ENCODE results near the gene ANO1. TPM values are rescaled to one million over a fixed set of nuclear protein-coding genes. Genes with fewer than 3 reads are reported as not detected.
"Not testable (repeated sequence)": the region's sequence is repeated elsewhere in the genome, so short reads cannot be mapped to it uniquely, and the experiment has no call there.

The ANO1 gene
- total and polyA plus RNA-seq, 2 donors (not counting 1 experiment from before 2014, with no cell fraction given), result not detected

- H3K4me1 ChIP-seq (ENCODE audit: control insufficient read depth in 2 of 2, insufficient read depth in 2 of 2, low read length in 2 of 2), result peaks cover 18 to 25% of the 10 kb centered on the region in 2 donors
- CTCF ChIA-PET, result interaction anchor here (1.2 kb wide), 1 partner anchor 291 kb away, joined by 3 read pairs; no protein-coding TSS in a partner anchor
Measured at GRCh38 chr11:70200212-70200844, 122.2 kb downstream of the ANO1 start.

DNA sequence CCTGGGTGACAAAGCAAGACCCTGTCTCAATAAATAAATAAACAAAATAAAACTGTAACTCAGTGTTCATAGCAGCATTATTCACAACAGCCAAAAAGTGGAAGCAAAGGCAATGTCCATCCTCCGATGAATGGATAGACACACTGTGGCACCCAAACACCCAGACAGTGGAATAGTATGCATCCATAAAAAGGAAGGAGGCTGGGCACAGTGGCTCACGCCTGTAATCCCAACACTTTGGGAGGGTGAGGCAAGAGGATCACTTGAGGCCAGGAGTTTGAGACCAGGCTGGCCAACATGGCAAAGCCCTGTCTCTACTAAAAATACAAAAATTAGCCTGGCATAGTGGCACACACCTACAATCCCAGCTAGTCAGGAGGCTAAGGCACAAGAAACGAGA lies 122.9 kb downstream of the ANO1 start:
- POLR2A ChIA-PET, H3K27ac Mint-ChIP-seq: not testable (repeated sequence)

More at GRCh38 chr11:70200212-70200844, 122.2 kb downstream of the ANO1 start:
- H3K4me3 ChIP-seq (ENCODE audit: control extremely low read depth in 1 of 5, extremely low read depth in 1 of 5, insufficient read depth in 1 of 5, low read depth in 2 of 5, low read length in 4 of 5), result no peak overlapping the region
- H3K27ac ChIP-seq (ENCODE audit: low read length in 2 of 2), result no peak overlapping the region
- no peaks in the 10 kb centered on the region for H3K9me3 Mint-ChIP-seq (ENCODE audit: insufficient read depth)
- no peak for TF ChIP-seq CTCF (IDR thresholded peaks at IDR 0.05)
- no peak for TF ChIP-seq EZH2 (IDR thresholded peaks at IDR 0.05; ENCODE audit: borderline replicate concordance, insufficient read depth, low read depth, low read length, poor library complexity, severe bottlenecking)
- H3K79me2 ChIP-seq (ENCODE audit: control insufficient read depth, insufficient read depth, low read length), result peaks cover 21% of the 10 kb centered on the region
- peaks cover 0 to 10% of the 10 kb centered on the region in 2 experiments for H3K36me3 ChIP-seq (replicated peaks in 1 of 2; ENCODE audit: control extremely low read depth in 1 of 2, control insufficient read depth in 1 of 2, extremely low read depth in 1 of 2, insufficient read depth in 2 of 2, low read length in 1 of 2)
- H3K4me2 ChIP-seq (replicated peaks; ENCODE audit: low read depth, low read length, poor library complexity, severe bottlenecking), result no peak overlapping the region
- POLR2A ChIA-PET, result no interaction called here
- peaks cover 3% of the 10 kb centered on the region for H3K27me3 Mint-ChIP-seq
- DNase-seq (no peak), ATAC-seq (ENCODE audit: low read depth) (no peak)
- H3K9me3 ChIP-seq (ENCODE audit: control extremely low read depth in 1 of 3, control insufficient read depth in 2 of 3, insufficient read depth in 1 of 3, low read length in 2 of 3), result no peaks in the 10 kb centered on the region
- peaks cover 19% of the 10 kb centered on the region for H4K20me1 ChIP-seq (ENCODE audit: control insufficient read depth, insufficient read depth, low read length, poor library complexity, severe bottlenecking)
- WGBS (ENCODE audit: insufficient coverage), result 80% methylated on average over 9 of the region's 10 CpGs
- no peak overlapping the region for H2AFZ ChIP-seq (ENCODE audit: insufficient read depth, low read depth, low read length, poor library complexity, severe bottlenecking)
- H3K4me1 Mint-ChIP-seq, result peaks cover 23% of the 10 kb centered on the region
- peaks cover 0 to 3% (median 0%) of the 10 kb centered on the region in 4 experiments for H3K27me3 ChIP-seq (replicated peaks in 1 of 4; ENCODE audit: control extremely low read depth in 1 of 4, control insufficient read depth in 3 of 4, insufficient read depth in 4 of 4, low read length in 3 of 4)
- H3K4me3 Mint-ChIP-seq, result no peak overlapping the region
- intact Hi-C loops (cut with micrococcal nuclease), result loop anchor here (5.0 kb wide), 1 partner anchor 1252 kb away; the partner anchor contains the start of gene NADSYN1
- no peak overlapping the region for H3K9ac ChIP-seq (ENCODE audit: low read length)
- H3K27ac Mint-ChIP-seq, result no peak overlapping the region

More for the DNA sequence above, 122.9 kb downstream of the ANO1 start:
- H4K20me1 ChIP-seq (ENCODE audit: control insufficient read depth, insufficient read depth, low read length, poor library complexity, severe bottlenecking), result peaks cover 25% of the 10 kb centered on the region
- 100% methylated on average over 2 of the region's 3 CpGs for WGBS (ENCODE audit: insufficient coverage)
- H2AFZ ChIP-seq (ENCODE audit: insufficient read depth, low read depth, low read length, poor library complexity, severe bottlenecking); H3K4me3 Mint-ChIP-seq; H3K9ac ChIP-seq (ENCODE audit: low read length); H3K27me3 ChIP-seq (replicated peaks in 1 of 4; ENCODE audit: control extremely low read depth in 1 of 4, control insufficient read depth in 3 of 4, insufficient read depth in 4 of 4, low read length in 3 of 4); DNase-seq; ATAC-seq (ENCODE audit: low read depth); H3K27ac ChIP-seq (ENCODE audit: low read length in 2 of 2); H3K9me3 Mint-ChIP-seq (ENCODE audit: insufficient read depth); H3K27me3 Mint-ChIP-seq; H3K9me3 ChIP-seq (ENCODE audit: control extremely low read depth in 1 of 3, control insufficient read depth in 2 of 3, insufficient read depth in 1 of 3, low read length in 2 of 3); H3K4me2 ChIP-seq (replicated peaks; ENCODE audit: low read depth, low read length, poor library complexity, severe bottlenecking); H3K4me3 ChIP-seq (ENCODE audit: control extremely low read depth in 1 of 5, extremely low read depth in 1 of 5, insufficient read depth in 1 of 5, low read depth in 2 of 5, low read length in 4 of 5); CTCF ChIA-PET: not testable (repeated sequence)
- H3K36me3 ChIP-seq (replicated peaks in 1 of 2; ENCODE audit: control extremely low read depth in 1 of 2, control insufficient read depth in 1 of 2, extremely low read depth in 1 of 2, insufficient read depth in 2 of 2, low read length in 1 of 2), result peaks cover 0 to 17% of the 10 kb centered on the region in 2 experiments
- H3K4me1 Mint-ChIP-seq, result peaks cover 29% of the 10 kb centered on the region
- peaks cover 18 to 26% of the 10 kb centered on the region in 2 donors for H3K4me1 ChIP-seq (ENCODE audit: control insufficient read depth in 2 of 2, insufficient read depth in 2 of 2, low read length in 2 of 2)
- intact Hi-C loops (cut with micrococcal nuclease), result loop anchor here (5.0 kb wide), 1 partner anchor 1251 kb away; the partner anchor contains the start of gene NADSYN1
- peaks cover 28% of the 10 kb centered on the region for H3K79me2 ChIP-seq (ENCODE audit: control insufficient read depth, insufficient read depth, low read length)

All from B cell (primary cell).